Retinal pigment epithelial cell (primary cell): ENCODE results near the gene DAPK1.

ENCODE experiments used
- DNase-seq: peaks from one replicate; pipeline ENCODE4 v3.0.0-alpha.2; 2010; ENCODE audit warnings: low read depth
- H3K4me3 ChIP-seq: 2 replicates; pipeline ENCODE4 v1.5.1; 2011; ENCODE audit warnings: mild to moderate bottlenecking, low read length, control low read depth, moderate library complexity
- CTCF ChIP-seq: conservative IDR thresholded peaks from 2 replicates; pipeline ENCODE4 v1.5.1; 2011; ENCODE audit warnings: low read depth, low read length, control low read depth, inconsistent platforms

Gene DAPK1

GRCh38 chr9:87674565-87675299 is 177.1 kb downstream of the DAPK1 start:
- no peak for DNase-seq
- H3K4me3 ChIP-seq, result no peak overlapping the region
- no peak for TF ChIP-seq CTCF

GRCh38 chr9:87675906-87676515 is 178.3 kb downstream of the DAPK1 start:
- no peak overlapping the region for H3K4me3 ChIP-seq
- TF ChIP-seq CTCF, result no peak
- no peak for DNase-seq

- no peak for DNase-seq
- no peak for TF ChIP-seq CTCF
- no peak overlapping the region for H3K4me3 ChIP-seq
These were observed 179.5 kb downstream of the DAPK1 start for GRCh38 chr9:87676976-87677775.

GRCh38 chr9:87677776-87678587 is 180.3 kb downstream of the DAPK1 start:
- no peak for DNase-seq
- no peak overlapping the region for H3K4me3 ChIP-seq

GRCh38 chr9:87678650-87679355 is 181.1 kb downstream of the DAPK1 start:
- peak; percentile 28 for DNase-seq
- no peak overlapping the region for H3K4me3 ChIP-seq
- peak; percentile 89 for TF ChIP-seq CTCF

More at GRCh38 chr9:87677776-87678587, 180.3 kb downstream of the DAPK1 start:
- no peak for TF ChIP-seq CTCF
